SK-N-SH (cell line): ENCODE measurements around the gene CCDC91.

ENCODE experiments used
- CTCF ChIP-seq: fragments of 200-600 bp; sonication (generic); IDR thresholded peaks from 2 replicates; pipeline ENCODE4 v1.6.1; 2017; ENCODE audit warnings: antibody characterized with exemption, mild to moderate bottlenecking, moderate library complexity
- RFX5 ChIP-seq: IDR thresholded peaks from 2 replicates; pipeline ENCODE4 v1.6.1; 2012; ENCODE audit warnings: mild to moderate bottlenecking, improper control_type of control experiment, low read length

DNA sequence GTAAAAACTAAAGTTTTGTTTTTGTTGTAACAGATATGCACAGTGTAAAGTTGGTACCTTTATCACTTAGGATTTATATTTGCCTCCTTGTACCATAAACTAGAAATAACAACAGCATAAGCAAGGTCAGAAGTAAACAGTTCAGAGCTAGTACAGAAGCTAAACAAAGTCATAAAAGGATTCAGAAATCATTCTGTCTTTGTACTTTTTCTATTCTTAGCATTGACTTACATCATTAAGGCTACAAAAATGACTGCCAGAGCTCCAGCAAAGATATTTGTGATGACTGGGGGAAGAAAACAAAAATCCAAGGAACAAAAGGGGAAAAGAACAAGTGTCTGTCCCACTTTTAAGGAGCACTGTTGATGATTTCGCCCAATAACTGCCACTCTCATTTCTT is 347.2 kb downstream of the CCDC91 start:
- TF ChIP-seq CTCF (no peak), RFX5 (no peak)
